ENCODE results near the gene EXOC6B.

Gene EXOC6B

GRCh38 chr2:72350852-72351251, 475.0 kb downstream of the EXOC6B start:
- no peak for DNase-seq (ENCODE audit: low read depth)

GRCh38 chr2:72349016-72349415, 476.8 kb downstream of the EXOC6B start:
- no peak for DNase-seq (ENCODE audit: low read depth)

GRCh38 chr2:72347081-72347480, 478.8 kb downstream of the EXOC6B start:
- DNase-seq (ENCODE audit: low read depth) = no peak

- DNase-seq (ENCODE audit: low read depth) = no peak
Measured at GRCh38 chr2:72341639-72342038, 484.2 kb downstream of the EXOC6B start.

GRCh38 chr2:72340665-72341064, 485.2 kb downstream of the EXOC6B start:
- DNase-seq (ENCODE audit: low read depth) = no peak

GRCh38 chr2:72338076-72338475, 487.8 kb downstream of the EXOC6B start:
- DNase-seq (ENCODE audit: low read depth) = no peak

GRCh38 chr2:72332720-72333119, 493.1 kb downstream of the EXOC6B start:
- no peak for DNase-seq (ENCODE audit: low read depth)

GRCh38 chr2:72330652-72331051, 495.2 kb downstream of the EXOC6B start:
- DNase-seq (ENCODE audit: low read depth) = no peak

GRCh38 chr2:72326759-72327158, 499.1 kb downstream of the EXOC6B start:
- DNase-seq (ENCODE audit: low read depth) = no peak

- no peak for DNase-seq (ENCODE audit: low read depth)
Measured at GRCh38 chr2:72325592-72326422, 500.0 kb downstream of the EXOC6B start.

- no peak for DNase-seq (ENCODE audit: low read depth)
Measured at GRCh38 chr2:72316774-72317173, 509.1 kb downstream of the EXOC6B start.

- no peak for DNase-seq (ENCODE audit: low read depth)
Measured at GRCh38 chr2:72300147-72300684, 525.6 kb downstream of the EXOC6B start.

- no peak for DNase-seq (ENCODE audit: low read depth)
Measured at GRCh38 chr2:72293620-72294019, 532.2 kb downstream of the EXOC6B start.

- no peak for DNase-seq (ENCODE audit: low read depth)
Measured at GRCh38 chr2:72292433-72292832, 533.4 kb downstream of the EXOC6B start.

GRCh38 chr2:72291059-72291458, 534.8 kb downstream of the EXOC6B start:
- no peak for DNase-seq (ENCODE audit: low read depth)

GRCh38 chr2:72289736-72290135, 536.1 kb downstream of the EXOC6B start:
- no peak for DNase-seq (ENCODE audit: low read depth)

- DNase-seq (ENCODE audit: low read depth) = no peak
Measured at GRCh38 chr2:72289283-72289682, 536.5 kb downstream of the EXOC6B start.

GRCh38 chr2:72278046-72278445, 547.8 kb downstream of the EXOC6B start:
- DNase-seq (ENCODE audit: low read depth) = no peak

- no peak for DNase-seq (ENCODE audit: low read depth)
Measured at GRCh38 chr2:72276876-72277275, 549.0 kb downstream of the EXOC6B start.

- DNase-seq (ENCODE audit: low read depth) = no peak
Measured at GRCh38 chr2:72276356-72276755, 549.5 kb downstream of the EXOC6B start.

GRCh38 chr2:72275084-72275483, 550.7 kb downstream of the EXOC6B start:
- no peak for DNase-seq (ENCODE audit: low read depth)

GRCh38 chr2:72274380-72274797, 551.4 kb downstream of the EXOC6B start:
- DNase-seq (ENCODE audit: low read depth) = no peak

- no peak for DNase-seq (ENCODE audit: low read depth)
Measured at GRCh38 chr2:72273384-72273783, 552.4 kb downstream of the EXOC6B start.

All from stimulated activated CD8-positive, alpha-beta memory T cell treated with anti-CD3 and anti-CD28 coated beads, Interleukin-12 subunit alpha, Interleukin-12 subunit beta, amount 100 ng/mL, for 4 hours (primary cell).